A549 (cell line): ENCODE measurements around the gene FYB1. TPM values are rescaled to one million over a fixed set of nuclear protein-coding genes. Genes with fewer than 3 reads are reported as not detected.

ENCODE experiments used
- ATAC-seq, 2 experiments: fragments of 200-7000 bp in 1 of 2; fragments of >200 bp in 1 of 2; cut with Nextera tagmentation in 1 of 2; cut with Tn5 transposase in 1 of 2; 3 replicates each; pipeline versions ENCODE4 v1.8.0 to v1.9.1; 2018 to 2020; ENCODE audit warnings: mild to moderate bottlenecking in 1 of 2, moderate library complexity in 1 of 2
- CTCF ChIA-PET: fragments of 300-600 bp; sonication (Branson Sonifier 250); formaldehyde crosslinking; extraction: SDS; loops from one replicate; lab custom pipeline; 2021; ENCODE audit warnings: antibody characterized with exemption, inconsistent platforms; lab: Yijun Ruan, JAX
- POLR2A ChIA-PET: fragments of 350-600 bp; formaldehyde crosslinking; extraction: SDS; loops from one replicate; lab custom pipeline; 2021; ENCODE audit warnings: antibody characterized with exemption, inconsistent platforms; lab: Yijun Ruan, JAX
- DNase-seq, 2 experiments: peaks; one replicate each; pipeline versions ENCODE4 v3.0.0 to v3.0.0-alpha.2; 2011 to 2016; ENCODE audit warnings: low read depth in 1 of 2, low spot score in 1 of 2
- FAIRE-seq: peaks from 2 replicates; lab custom pipeline; 2011; peaks lifted over from hg19 to GRCh38; lab: Jason Lieb, UNC
- H3K27ac ChIP-seq, 2 experiments: fragments of >200 bp; sonication (Bioruptor Twin); formaldehyde crosslinking; 3 replicates each; pipeline ENCODE4 v1.5.1; 2016 to 2017
- H3K4me1 ChIP-seq: fragments of >200 bp; sonication (Bioruptor Twin); formaldehyde crosslinking; 3 replicates; pipeline ENCODE4 v1.6.1; 2016
- H3K4me2 ChIP-seq: fragments of >200 bp; sonication (Bioruptor Twin); formaldehyde crosslinking; 3 replicates; pipeline ENCODE4 v1.6.1; 2016
- H3K4me3 ChIP-seq: fragments of >200 bp; sonication (Bioruptor Twin); formaldehyde crosslinking; 3 replicates; pipeline ENCODE4 v1.5.1; 2016
- H3K9me3 ChIP-seq: fragments of >200 bp; sonication (Bioruptor Twin); formaldehyde crosslinking; 3 replicates; pipeline ENCODE4 v1.6.1; 2016
- BHLHE40 ChIP-seq: IDR thresholded peaks from 2 replicates; pipeline ENCODE4 v1.6.1; 2012; ENCODE audit warnings: low read depth, low read length, inconsistent platforms
- CBX2 ChIP-seq: fragments of 200-600 bp; sonication (generic); IDR thresholded peaks from 2 replicates; pipeline ENCODE4 v1.6.1; 2016; ENCODE audit warnings: low read depth, mild to moderate bottlenecking, borderline replicate concordance
- CBX8 ChIP-seq: fragments of 200-600 bp; sonication (generic); IDR thresholded peaks from 2 replicates; pipeline ENCODE4 v1.6.1; 2016
- CHD2 ChIP-seq: fragments of 150-350 bp; IDR thresholded peaks from 2 replicates; pipeline ENCODE4 v1.6.1; 2014; ENCODE audit warnings: low read length; ENCODE audit not compliant: partially characterized antibody
- E2F6 ChIP-seq: IDR thresholded peaks from 2 replicates; pipeline ENCODE4 v1.6.1; 2012; ENCODE audit warnings: low read depth, borderline replicate concordance
- EHMT2 ChIP-seq: fragments of 200-600 bp; sonication (generic); IDR thresholded peaks from 2 replicates; pipeline ENCODE4 v1.6.1; 2016; ENCODE audit warnings: antibody characterized with exemption, low read depth, mild to moderate bottlenecking, moderate library complexity
- ELK1 ChIP-seq: fragments of 150-350 bp; IDR thresholded peaks from 2 replicates; pipeline ENCODE4 v1.6.1; 2014; ENCODE audit warnings: low read depth, mild to moderate bottlenecking, low read length
- FOSL2 ChIP-seq, 2 experiments: fragments of 450-650 bp in 1 of 2; fragments of >200 bp in 1 of 2; sonication (Bioruptor Twin) in 1 of 2; formaldehyde crosslinking; IDR thresholded peaks; 2 replicates each; pipeline versions ENCODE4 v1.5.0 to v1.6.1; 2016 to 2020; ENCODE audit warnings: mild to moderate bottlenecking in 1 of 2, moderate library complexity in 1 of 2
- FOXS1 ChIP-seq: fragments of 250-450 bp; sonication (Bioruptor Pico); IDR thresholded peaks from 2 replicates; pipeline ENCODE4 v1.5.0; 2020; ENCODE audit warnings: mild to moderate bottlenecking, moderate library complexity
- HMGXB4 ChIP-seq: fragments of 250-450 bp; sonication (Bioruptor Pico); IDR thresholded peaks from 2 replicates; pipeline ENCODE4 v1.5.0; 2021; ENCODE audit warnings: mild to moderate bottlenecking, moderate library complexity, borderline replicate concordance
- KDM1A ChIP-seq: fragments of 200-600 bp; sonication (generic); IDR thresholded peaks from 2 replicates; pipeline ENCODE4 v1.6.1; 2016; ENCODE audit warnings: low read depth, mild to moderate bottlenecking
- KDM5A ChIP-seq: fragments of 200-600 bp; sonication (generic); IDR thresholded peaks from 2 replicates; pipeline ENCODE4 v1.6.1; 2016; ENCODE audit warnings: antibody characterized with exemption, mild to moderate bottlenecking
- MAZ ChIP-seq: fragments of 150-350 bp; IDR thresholded peaks from 2 replicates; pipeline ENCODE4 v1.6.1; 2014; ENCODE audit warnings: antibody characterized with exemption, low read depth, low read length, borderline replicate concordance
- NPAS2 ChIP-seq: fragments of 250-450 bp; sonication (Bioruptor Pico); IDR thresholded peaks from 2 replicates; pipeline ENCODE4 v1.8.0; 2022; ENCODE audit warnings: mild to moderate bottlenecking, moderate library complexity, borderline replicate concordance
- PHF8 ChIP-seq: fragments of 200-600 bp; sonication (generic); IDR thresholded peaks from 2 replicates; pipeline ENCODE4 v1.6.1; 2016; ENCODE audit warnings: low read depth, mild to moderate bottlenecking, antibody characterized with exemption, moderate library complexity, borderline replicate concordance
- POLR2A ChIP-seq: IDR thresholded peaks from 2 replicates; pipeline ENCODE4 v1.6.1; 2012; ENCODE audit warnings: mild to moderate bottlenecking, low read length
- SMC3 ChIP-seq: fragments of >200 bp; sonication (Bioruptor Twin); formaldehyde crosslinking; IDR thresholded peaks from 3 replicates; pipeline ENCODE4 v1.6.1; 2018; ENCODE audit warnings: inconsistent platforms
- SREBF2 ChIP-seq: fragments of 450-650 bp; IDR thresholded peaks from 2 replicates; pipeline ENCODE4 v1.6.1; 2014; ENCODE audit warnings: mild to moderate bottlenecking, moderate library complexity
- USF2 ChIP-seq: fragments of 450-650 bp; IDR thresholded peaks from 2 replicates; pipeline ENCODE4 v1.6.1; 2014; ENCODE audit warnings: antibody characterized with exemption
- WGBS: methylation state at CpG from one replicate; pipeline ENCODE4 v1.1.6; 2017; ENCODE audit errors: missing lambda C conversion rate; 5-methylcytosine and 5-hydroxymethylcytosine counted together
- polyA plus RNA-seq, 4 experiments: library from polyadenylated mRNA; depleted of rRNA in 3 of 4; stranded (reverse); fragments of >200 nt; fragmentation: RNase III in 1 of 4; extraction: RNeasy Plus Mini Kit Qiagen cat#74134 plus additional on column Dnase treatment in 1 of 4; gene quantifications; 2 replicates in 3 of 4; 3 replicates in 1 of 4; pipeline ENCODE4 v1.2.3, GENCODE V29; 2011 to 2017

FYB1 gene
- polyA plus RNA-seq, 2 of the 4 experiments (the other 2 are of a cell fraction), result 7.4 to 34.6 TPM

DNA sequence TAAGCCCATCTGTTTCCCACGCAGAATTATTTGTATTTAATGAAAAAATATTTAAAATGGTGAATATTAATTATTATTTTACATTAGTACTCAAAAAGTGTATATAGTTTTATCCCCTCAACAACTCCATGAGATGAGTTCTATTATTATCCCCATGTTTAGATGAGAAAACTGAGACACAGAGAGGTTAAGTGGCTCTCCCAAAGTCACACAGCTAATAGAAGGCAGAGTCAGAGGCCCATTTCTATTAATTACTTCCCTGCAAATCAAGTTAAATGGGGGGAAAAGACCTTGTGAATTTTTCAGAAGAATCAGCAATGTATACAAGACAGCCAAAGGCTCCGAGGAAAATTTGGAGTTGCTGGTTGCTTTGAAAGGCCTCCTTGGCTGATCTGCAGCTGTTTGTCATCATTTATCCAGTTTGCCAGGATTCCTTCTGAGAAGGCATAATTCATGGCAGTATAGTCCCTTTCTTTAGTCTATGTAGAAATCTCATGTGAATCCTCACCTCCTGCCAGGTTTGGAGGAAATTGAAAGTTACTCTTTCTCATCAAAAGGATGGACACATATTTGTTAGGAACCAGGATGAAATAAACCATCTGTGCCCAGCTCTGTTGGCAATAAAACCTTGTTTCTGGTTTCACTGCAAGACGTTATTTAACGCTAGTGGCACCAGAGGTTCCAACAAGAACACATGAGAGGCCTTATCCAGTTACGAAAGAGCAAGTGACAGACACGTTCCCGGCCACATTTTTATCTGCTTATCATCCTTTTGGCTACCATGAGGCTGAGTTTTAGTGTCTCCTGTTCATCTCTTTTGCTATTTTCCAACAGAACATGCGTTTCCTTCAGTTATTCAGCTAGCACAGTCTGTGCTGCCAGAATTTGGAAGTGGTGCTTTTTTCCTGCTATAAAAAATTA is 621 bp downstream of the FYB1 start:
- TF ChIP-seq HMGXB4 (CRISPR knock-in tag), result no peak
- TF ChIP-seq KDM5A, result no peak
- no peak for TF ChIP-seq FOXS1 (CRISPR knock-in tag)
- TF ChIP-seq BHLHE40, result no peak
- no peak for TF ChIP-seq MAZ
- no peak for TF ChIP-seq USF2
- no peak for TF ChIP-seq SMC3
- TF ChIP-seq PHF8, result no peak
- no peak for TF ChIP-seq CBX2
- no peak for TF ChIP-seq KDM1A
- TF ChIP-seq SREBF2, result no peak
- no peak for TF ChIP-seq E2F6
- no peak for TF ChIP-seq CBX8
- no peak for TF ChIP-seq FOSL2 (IDR thresholded peaks at IDR 0.05)
- no peak for TF ChIP-seq FOSL2 (CRISPR knock-in tag; IDR thresholded peaks at IDR 0.05)
- no peak for TF ChIP-seq CHD2
- no peak for TF ChIP-seq NPAS2 (CRISPR knock-in tag)
- no peak for TF ChIP-seq ELK1
- TF ChIP-seq POLR2A, result no peak
- TF ChIP-seq EHMT2, result no peak
- TF ChIP-seq, all 56 proteins: peak for 0
- ATAC-seq, result no peak
- Histone ChIP-seq H3K27ac (peak overlapping the region in 1 of 2 experiments; percentile 34; a peak in 3 of 6 replicates), H3K9me3 (no peaks in the 10 kb centered on the region), H3K4me3 (no peak overlapping the region), H3K4me1 (peaks cover 16% of the 10 kb centered on the region), H3K4me2 (no peak overlapping the region)
- POLR2A ChIA-PET, result interaction anchor here (1.4 kb wide), 1 partner anchor 157 kb away, joined by 4 read pairs; no protein-coding TSS in a partner anchor
- 81% methylated on average over 8 of the region's 8 CpGs for WGBS
- CTCF ChIA-PET, result interaction anchor here (0.5 to 7.7 kb wide), 70 partner anchors 8 to 352 kb away, joined by 3 to 107 read pairs (median 5); partner anchors contain the start of gene C9
- FAIRE-seq, result no peak
- no peak for DNase-seq
